Fibroblast of lung (primary cell): ENCODE measurements around the gene ZNF735. TPM values are rescaled to one million over a fixed set of nuclear protein-coding genes. Genes with fewer than 3 reads are reported as not detected.

Experiments used
- DNase-seq, 2 donors: peaks; one replicate each; pipeline versions ENCODE4 v3.0.0 to v3.0.0-alpha.2; 2010; ENCODE audit warnings: low read depth in 2 of 2
- H2AFZ ChIP-seq: 2 replicates; pipeline ENCODE4 v1.5.1; 2012; ENCODE audit warnings: low read length, control low read depth, inconsistent platforms
- H3K27ac ChIP-seq: 2 replicates; pipeline ENCODE4 v1.5.1; 2011; ENCODE audit warnings: low read length, control low read depth; ENCODE audit not compliant: insufficient read depth
- H3K27me3 ChIP-seq: 2 replicates; pipeline ENCODE4 v1.5.1; 2011; ENCODE audit warnings: mild to moderate bottlenecking, low read length; ENCODE audit not compliant: control insufficient read depth, insufficient read depth
- H3K36me3 ChIP-seq: 2 replicates; pipeline ENCODE4 v1.5.1; 2011; ENCODE audit warnings: low read length; ENCODE audit not compliant: control insufficient read depth, insufficient read depth
- H3K4me1 ChIP-seq: 2 replicates; pipeline ENCODE4 v1.5.1; 2011; ENCODE audit warnings: low read length; ENCODE audit not compliant: control insufficient read depth, insufficient read depth; ENCODE audit errors: extremely low read depth
- H3K4me2 ChIP-seq: 2 replicates; pipeline ENCODE4 v1.5.1; 2011; ENCODE audit warnings: low read length, control low read depth; ENCODE audit not compliant: insufficient read depth; ENCODE audit errors: extremely low read depth
- H3K4me3 ChIP-seq, 4 experiments: fragments of 200-600 bp in 1 of 4; sonication (generic) in 1 of 4; replicated peaks in 1 of 4; 2 replicates each; pipeline ENCODE4 v1.5.1; 2011 to 2016; ENCODE audit warnings: low read length in 4 of 4, low read depth in 3 of 4, mild to moderate bottlenecking in 3 of 4, control low read depth in 2 of 4, inconsistent platforms in 1 of 4, mixed read lengths in 1 of 4; ENCODE audit not compliant: insufficient read depth in 1 of 4; ENCODE audit errors: control extremely low read depth in 1 of 4
- H3K79me2 ChIP-seq: 2 replicates; pipeline ENCODE4 v1.5.1; 2012; ENCODE audit warnings: mild to moderate bottlenecking, low read length, inconsistent platforms; ENCODE audit not compliant: control insufficient read depth, insufficient read depth
- H3K9ac ChIP-seq: 2 replicates; pipeline ENCODE4 v1.5.1; 2011; ENCODE audit warnings: mild to moderate bottlenecking, low read length, control low read depth; ENCODE audit not compliant: insufficient read depth
- H3K9me3 ChIP-seq: 2 replicates; pipeline ENCODE4 v1.5.1; 2012; ENCODE audit warnings: low read depth, low read length; ENCODE audit not compliant: control insufficient read depth, insufficient read depth
- H4K20me1 ChIP-seq: 2 replicates; pipeline ENCODE4 v1.5.1; 2011; ENCODE audit warnings: low read length; ENCODE audit not compliant: control insufficient read depth, insufficient read depth; ENCODE audit errors: extremely low read depth
- CTCF ChIP-seq, 2 donors: IDR thresholded peaks in 1 of 2; conservative IDR thresholded peaks in 1 of 2; 1 replicate in 1 of 2; 2 replicates in 1 of 2; pipeline ENCODE4 v1.5.1; 2011 to 2012; ENCODE audit warnings: low read length in 2 of 2, control low read depth in 1 of 2, inconsistent platforms in 1 of 2, low read depth in 1 of 2, mild to moderate bottlenecking in 1 of 2
- EZH2 ChIP-seq: IDR thresholded peaks from 2 replicates; pipeline ENCODE4 v1.5.1; 2012; ENCODE audit warnings: low read length, control low read depth, mild to moderate bottlenecking; ENCODE audit errors: missing control alignments
- polyA plus RNA-seq, 2 donors: library from polyadenylated mRNA; depleted of rRNA in 1 of 2; stranded (reverse) in 1 of 2; unstranded in 1 of 2; fragments of >200 nt; gene quantifications; 2 replicates each; pipeline ENCODE4 v1.2.1, GENCODE V29; 2011 to 2012; ENCODE audit warnings: missing spikeins in 1 of 2
- total RNA-seq: library from RNA; depleted of rRNA; stranded (reverse); fragments of >200 nt; gene quantifications from 2 replicates; pipeline ENCODE4 v1.2.1, GENCODE V29; 2014

The ZNF735 gene
- total and polyA plus RNA-seq, 2 donors (not counting 1 experiment from before 2014, with no cell fraction given) = not detected

GRCh38 chr7:64184376-64184775 lies 22.6 kb upstream of the ZNF735 start:
- no peak for TF ChIP-seq CTCF (conservative IDR thresholded peaks at IDR 0.05 in 1 of 2, IDR thresholded peaks at IDR 0.05 in 1 of 2; ENCODE audit: low read depth in 1 of 2, low read length in 2 of 2)
- H3K9me3 ChIP-seq = no peaks in the 10 kb centered on the region

GRCh38 chr7:64187408-64187807 lies 19.6 kb upstream of the ZNF735 start:
- no peak for DNase-seq
- Histone ChIP-seq H3K27me3 (no peaks in the 10 kb centered on the region), H3K9ac (no peak overlapping the region), H4K20me1 (no peaks in the 10 kb centered on the region), H2AFZ (no peak overlapping the region), H3K79me2 (no peaks in the 10 kb centered on the region), H3K4me3 (no peak overlapping the region), H3K4me1 (no peaks in the 10 kb centered on the region), H3K4me2 (no peak overlapping the region), H3K27ac (no peak overlapping the region), H3K9me3 (no peaks in the 10 kb centered on the region), H3K36me3 (no peaks in the 10 kb centered on the region)
- TF ChIP-seq EZH2 = no peak
- TF ChIP-seq CTCF (conservative IDR thresholded peaks at IDR 0.05 in 1 of 2, IDR thresholded peaks at IDR 0.05 in 1 of 2; ENCODE audit: low read depth in 1 of 2, low read length in 2 of 2) = no peak

More at GRCh38 chr7:64184376-64184775, 22.6 kb upstream of the ZNF735 start:
- H3K9ac ChIP-seq = no peak overlapping the region
- H3K27ac ChIP-seq = no peak overlapping the region
- no peaks in the 10 kb centered on the region for H3K36me3 ChIP-seq
- no peak for DNase-seq
- H3K4me1 ChIP-seq = no peaks in the 10 kb centered on the region
- no peaks in the 10 kb centered on the region for H3K27me3 ChIP-seq
- no peak overlapping the region for H2AFZ ChIP-seq
- H3K4me3 ChIP-seq = no peak overlapping the region
- H4K20me1 ChIP-seq = no peaks in the 10 kb centered on the region
- H3K79me2 ChIP-seq = no peaks in the 10 kb centered on the region
- H3K4me2 ChIP-seq = no peak overlapping the region

- TF ChIP-seq CTCF (conservative IDR thresholded peaks at IDR 0.05 in 1 of 2, IDR thresholded peaks at IDR 0.05 in 1 of 2; ENCODE audit: low read depth in 1 of 2, low read length in 2 of 2) (no peak), EZH2 (no peak)
- Histone ChIP-seq H4K20me1 (no peaks in the 10 kb centered on the region), H3K9ac (no peak overlapping the region), H3K9me3 (no peaks in the 10 kb centered on the region), H3K36me3 (no peaks in the 10 kb centered on the region), H3K4me1 (no peaks in the 10 kb centered on the region), H2AFZ (no peak overlapping the region), H3K4me2 (no peak overlapping the region), H3K27ac (no peak overlapping the region), H3K79me2 (no peaks in the 10 kb centered on the region), H3K27me3 (no peaks in the 10 kb centered on the region), H3K4me3 (no peak overlapping the region)
- DNase-seq = no peak
Observed at GRCh38 chr7:64192148-64192704, 14.8 kb upstream of the ZNF735 start.
